T follicular helper cell (primary cell): Measurements from ENCODE around the gene ARID5A.
"Not testable (repeated sequence)": the region's sequence is repeated elsewhere in the genome, so short reads cannot be mapped to it uniquely, and the experiment has no call there.

Source experiments
- DNase-seq: peaks from one replicate; pipeline ENCODE4 v3.0.0-alpha.2; 2020; ENCODE audit warnings: low read depth

The ARID5A gene

GRCh38 chr2:96555146-96555610 lies 18.6 kb downstream of the ARID5A start:
- DNase-seq: no peak

- no peak for DNase-seq
Measured at GRCh38 chr2:96556441-96557330, 20.1 kb downstream of the ARID5A start.

GRCh38 chr2:96557421-96557820 lies 20.9 kb downstream of the ARID5A start:
- not testable (repeated sequence) for DNase-seq

GRCh38 chr2:96558061-96558460 lies 21.5 kb downstream of the ARID5A start:
- no peak for DNase-seq

- DNase-seq: no peak
Measured at GRCh38 chr2:96558485-96558884, 21.9 kb downstream of the ARID5A start.

- no peak for DNase-seq
Measured at GRCh38 chr2:96564026-96564425, 27.5 kb downstream of the ARID5A start.

- no peak for DNase-seq
Measured at GRCh38 chr2:96564563-96564962, 28.0 kb downstream of the ARID5A start.

- DNase-seq: no peak
Measured at GRCh38 chr2:96565111-96565510, 28.6 kb downstream of the ARID5A start.

GRCh38 chr2:96568094-96568493 lies 31.5 kb downstream of the ARID5A start:
- no peak for DNase-seq

- no peak for DNase-seq
Measured at GRCh38 chr2:96574364-96574763, 37.8 kb downstream of the ARID5A start.

GRCh38 chr2:96575785-96576456 lies 39.4 kb downstream of the ARID5A start:
- no peak for DNase-seq

- no peak for DNase-seq
Measured at GRCh38 chr2:96577501-96577900, 40.9 kb downstream of the ARID5A start.

GRCh38 chr2:96578731-96579130 lies 42.2 kb downstream of the ARID5A start:
- DNase-seq: no peak

GRCh38 chr2:96579422-96579821 lies 42.9 kb downstream of the ARID5A start:
- no peak for DNase-seq

GRCh38 chr2:96580771-96581170 lies 44.2 kb downstream of the ARID5A start:
- DNase-seq: no peak

GRCh38 chr2:96584017-96584416 lies 47.5 kb downstream of the ARID5A start:
- DNase-seq: no peak

- DNase-seq: no peak
Measured at GRCh38 chr2:96587843-96588242, 51.3 kb downstream of the ARID5A start.

- no peak for DNase-seq
Measured at GRCh38 chr2:96591054-96591453, 54.5 kb downstream of the ARID5A start.

- DNase-seq: no peak
Measured at GRCh38 chr2:96591494-96591893, 54.9 kb downstream of the ARID5A start.

- no peak for DNase-seq
Measured at GRCh38 chr2:96594282-96594681, 57.7 kb downstream of the ARID5A start.

- DNase-seq: no peak
Measured at GRCh38 chr2:96594691-96595152, 58.2 kb downstream of the ARID5A start.

- no peak for DNase-seq
Measured at GRCh38 chr2:96596596-96596995, 60.0 kb downstream of the ARID5A start.

- DNase-seq: no peak
Measured at GRCh38 chr2:96599941-96600340, 63.4 kb downstream of the ARID5A start.
